PFSK-1 (cell line): Measurements from ENCODE around the gene SYTL2.

Experiments
- FOXP2 ChIP-seq: optimal IDR thresholded peaks from 2 replicates; pipeline ENCODE3; 2011; ENCODE audit warnings: borderline replicate concordance, control low read depth, inconsistent platforms; ENCODE audit not compliant: insufficient read depth; ENCODE audit errors: extremely low read length, extremely low read depth
- POLR2AphosphoS5 ChIP-seq: IDR thresholded peaks from 2 replicates; pipeline ENCODE4 v1.6.1; 2012; ENCODE audit warnings: low read depth, mild to moderate bottlenecking, control low read depth, low read length, moderate library complexity
- SIN3A ChIP-seq: IDR thresholded peaks from 2 replicates; pipeline ENCODE4 v1.6.1; 2012; ENCODE audit warnings: mild to moderate bottlenecking, low read length, moderate library complexity, borderline replicate concordance; ENCODE audit not compliant: insufficient read depth
- TAF1 ChIP-seq: IDR thresholded peaks from 2 replicates; pipeline ENCODE4 v1.6.1; 2012; ENCODE audit warnings: low read length, control low read depth, borderline replicate concordance; ENCODE audit not compliant: insufficient read depth
- TF ChIP-seq, protein P1 (sequence below), 2 experiments: IDR thresholded peaks; 2 replicates each; pipeline versions ENCODE4 v1.6.1 to v1.8.0; 2011 to 2012; ENCODE audit warnings: low read depth in 2 of 2, low read length in 2 of 2, control low read depth in 1 of 2, inconsistent platforms in 1 of 2, mild to moderate bottlenecking in 1 of 2, moderate library complexity in 1 of 2; ENCODE audit not compliant: insufficient read depth in 1 of 2

The SYTL2 gene

DNA sequence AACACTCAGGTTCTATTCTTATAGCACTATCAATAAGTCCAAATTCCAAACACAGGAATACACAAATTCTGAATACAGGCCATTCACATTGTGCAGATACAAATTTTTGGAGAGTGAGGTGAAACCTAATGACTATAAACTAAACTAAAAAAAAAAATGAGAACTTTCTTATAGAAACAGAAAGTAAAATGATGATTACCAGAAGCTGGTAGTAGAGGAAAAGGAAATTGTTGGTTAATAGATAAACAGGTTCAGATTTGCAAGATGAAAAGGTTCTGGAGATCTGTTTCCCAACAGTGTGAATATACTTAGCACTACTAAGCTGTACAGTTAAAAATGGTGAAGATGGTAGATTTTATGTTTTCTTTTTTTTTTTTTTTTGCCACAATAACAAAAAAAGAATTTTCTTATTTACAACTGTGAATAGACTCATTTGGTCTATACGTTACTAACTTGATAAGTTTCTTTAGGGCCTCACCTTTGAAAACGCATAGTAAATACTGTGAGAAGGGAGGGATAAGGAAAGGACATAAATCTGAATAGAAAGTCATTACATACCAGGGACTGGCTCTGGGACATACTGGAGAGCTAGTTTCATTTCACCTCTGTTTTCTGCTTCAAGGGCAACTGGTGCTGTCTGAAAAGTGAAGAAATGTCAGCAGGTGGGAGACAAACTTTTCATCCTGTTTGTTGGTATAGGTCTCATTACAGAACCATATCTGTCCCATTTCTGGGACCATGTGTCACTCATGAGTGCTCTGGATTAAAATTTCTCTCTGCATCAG, 110.8 kb downstream of the SYTL2 start:
- TF ChIP-seq SIN3A (no peak), POLR2AphosphoS5 (no peak), FOXP2 (no peak)
- TF ChIP-seq, protein P1, sequence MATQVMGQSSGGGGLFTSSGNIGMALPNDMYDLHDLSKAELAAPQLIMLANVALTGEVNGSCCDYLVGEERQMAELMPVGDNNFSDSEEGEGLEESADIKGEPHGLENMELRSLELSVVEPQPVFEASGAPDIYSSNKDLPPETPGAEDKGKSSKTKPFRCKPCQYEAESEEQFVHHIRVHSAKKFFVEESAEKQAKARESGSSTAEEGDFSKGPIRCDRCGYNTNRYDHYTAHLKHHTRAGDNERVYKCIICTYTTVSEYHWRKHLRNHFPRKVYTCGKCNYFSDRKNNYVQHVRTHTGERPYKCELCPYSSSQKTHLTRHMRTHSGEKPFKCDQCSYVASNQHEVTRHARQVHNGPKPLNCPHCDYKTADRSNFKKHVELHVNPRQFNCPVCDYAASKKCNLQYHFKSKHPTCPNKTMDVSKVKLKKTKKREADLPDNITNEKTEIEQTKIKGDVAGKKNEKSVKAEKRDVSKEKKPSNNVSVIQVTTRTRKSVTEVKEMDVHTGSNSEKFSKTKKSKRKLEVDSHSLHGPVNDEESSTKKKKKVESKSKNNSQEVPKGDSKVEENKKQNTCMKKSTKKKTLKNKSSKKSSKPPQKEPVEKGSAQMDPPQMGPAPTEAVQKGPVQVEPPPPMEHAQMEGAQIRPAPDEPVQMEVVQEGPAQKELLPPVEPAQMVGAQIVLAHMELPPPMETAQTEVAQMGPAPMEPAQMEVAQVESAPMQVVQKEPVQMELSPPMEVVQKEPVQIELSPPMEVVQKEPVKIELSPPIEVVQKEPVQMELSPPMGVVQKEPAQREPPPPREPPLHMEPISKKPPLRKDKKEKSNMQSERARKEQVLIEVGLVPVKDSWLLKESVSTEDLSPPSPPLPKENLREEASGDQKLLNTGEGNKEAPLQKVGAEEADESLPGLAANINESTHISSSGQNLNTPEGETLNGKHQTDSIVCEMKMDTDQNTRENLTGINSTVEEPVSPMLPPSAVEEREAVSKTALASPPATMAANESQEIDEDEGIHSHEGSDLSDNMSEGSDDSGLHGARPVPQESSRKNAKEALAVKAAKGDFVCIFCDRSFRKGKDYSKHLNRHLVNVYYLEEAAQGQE (IDR thresholded peaks at IDR 0.05; ENCODE audit: insufficient read depth in 1 of 2, low read depth in 2 of 2, low read length in 2 of 2), result no peak

DNA sequence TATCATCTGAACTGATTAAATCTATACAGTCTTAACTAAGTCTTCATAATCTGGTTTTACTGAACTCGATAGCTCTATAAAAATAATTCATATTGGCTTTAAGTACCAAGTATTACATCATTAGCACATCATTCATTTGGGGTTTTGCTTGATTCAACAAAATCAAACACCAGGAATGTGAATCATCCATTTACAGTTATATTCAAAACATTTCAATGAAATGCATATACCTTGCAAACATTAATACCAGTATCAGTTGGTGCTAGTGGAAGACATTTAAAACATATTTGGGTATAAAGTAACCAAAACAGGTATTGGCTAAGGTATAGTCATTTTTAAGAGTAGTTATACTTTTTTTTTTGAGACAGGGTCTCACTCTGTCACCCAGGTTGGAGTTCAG, 112.7 kb downstream of the SYTL2 start:
- no peak for TF ChIP-seq TAF1
- TF ChIP-seq FOXP2, result no peak
- no peak for TF ChIP-seq POLR2AphosphoS5
- TF ChIP-seq, protein P1 (IDR thresholded peaks at IDR 0.05; ENCODE audit: insufficient read depth in 1 of 2, low read depth in 2 of 2, low read length in 2 of 2), result no peak
- TF ChIP-seq SIN3A, result no peak

DNA sequence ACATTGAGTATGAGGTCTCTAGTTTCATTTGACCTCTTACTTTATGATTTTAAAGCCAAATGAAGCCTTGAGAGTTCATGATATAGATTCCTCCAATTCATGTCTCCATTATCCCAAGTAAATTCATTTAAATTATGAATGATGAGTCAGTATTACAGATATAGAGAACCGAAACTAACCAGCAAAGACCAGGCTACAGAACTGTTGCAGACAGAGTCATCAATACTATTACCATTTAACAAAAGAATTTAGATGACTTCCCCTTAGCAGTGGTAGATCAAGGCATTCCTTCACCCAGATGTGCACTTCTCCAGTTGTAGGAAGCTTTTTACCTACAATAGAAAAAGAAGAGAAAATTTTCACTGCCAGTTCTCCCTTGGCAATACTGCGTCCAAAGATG, 113.2 kb downstream of the SYTL2 start:
- TF ChIP-seq SIN3A (no peak), FOXP2 (no peak), TAF1 (no peak), POLR2AphosphoS5 (no peak)
- TF ChIP-seq, protein P1 (IDR thresholded peaks at IDR 0.05; ENCODE audit: insufficient read depth in 1 of 2, low read depth in 2 of 2, low read length in 2 of 2), result no peak

DNA sequence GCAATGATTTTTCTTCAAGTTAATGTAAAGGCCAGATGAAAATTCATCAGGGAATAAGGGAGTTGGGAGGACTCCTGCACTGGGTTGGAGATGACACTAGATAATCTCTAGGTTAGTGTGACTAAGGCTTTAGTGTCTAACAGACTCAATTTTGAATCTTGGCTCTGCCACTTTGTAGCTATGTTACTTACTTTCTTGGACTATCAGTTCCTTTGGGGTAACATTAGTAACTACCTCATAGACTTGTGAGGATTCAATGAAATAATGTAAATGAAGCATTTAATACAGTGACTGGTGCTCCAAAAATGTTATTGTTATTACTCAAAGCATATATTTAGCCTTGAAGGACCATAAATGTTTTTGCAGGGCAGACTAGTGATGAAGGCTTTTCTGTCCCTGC, 115.4 kb downstream of the SYTL2 start:
- TF ChIP-seq FOXP2, result no peak
- no peak for TF ChIP-seq TAF1
- TF ChIP-seq, protein P1 (IDR thresholded peaks at IDR 0.05; ENCODE audit: insufficient read depth in 1 of 2, low read depth in 2 of 2, low read length in 2 of 2), result no peak
- TF ChIP-seq POLR2AphosphoS5, result no peak
- no peak for TF ChIP-seq SIN3A
